HUES48 (cell line): ENCODE measurements around the gene ULBP2.
"Not testable (repeated sequence)": the region's sequence is repeated elsewhere in the genome, so short reads cannot be mapped to it uniquely, and the experiment has no call there.

Experiments
- H3K27ac ChIP-seq: one replicate; pipeline ENCODE4 v1.7.0; 2013; ENCODE audit warnings: low read depth, low read length, inconsistent platforms
- H3K27me3 ChIP-seq: 2 replicates; pipeline ENCODE4 v1.6.1; 2013; ENCODE audit warnings: mild to moderate bottlenecking, low read length; ENCODE audit not compliant: control insufficient read depth, insufficient read depth
- H3K36me3 ChIP-seq: 2 replicates; pipeline ENCODE4 v1.6.1; 2013; ENCODE audit warnings: low read length; ENCODE audit not compliant: control insufficient read depth, insufficient read depth
- H3K4me1 ChIP-seq: 2 replicates; pipeline ENCODE4 v1.6.1; 2013; ENCODE audit warnings: mild to moderate bottlenecking, low read length; ENCODE audit not compliant: control insufficient read depth, insufficient read depth
- H3K4me3 ChIP-seq: 2 replicates; pipeline ENCODE4 v1.5.1; 2013; ENCODE audit warnings: mild to moderate bottlenecking, low read depth, low read length
- H3K9ac ChIP-seq: 2 replicates; pipeline ENCODE4 v1.6.1; 2013; ENCODE audit warnings: mild to moderate bottlenecking, low read depth, low read length, moderate library complexity
- H3K9me3 ChIP-seq: 2 replicates; pipeline ENCODE4 v1.6.1; 2013; ENCODE audit warnings: low read length; ENCODE audit not compliant: control insufficient read depth, insufficient read depth

ULBP2 gene

GRCh38 chr6:149933036-149933435, 8.8 kb upstream of the ULBP2 start:
- Histone ChIP-seq H3K4me3 (no peak overlapping the region), H3K27ac (no peak overlapping the region), H3K9me3 (no peaks in the 10 kb centered on the region), H3K27me3 (peaks cover 76% of the 10 kb centered on the region), H3K4me1 (no peaks in the 10 kb centered on the region), H3K36me3 (no peaks in the 10 kb centered on the region), H3K9ac (no peak overlapping the region)

- Histone ChIP-seq H3K9me3 (no peaks in the 10 kb centered on the region), H3K27me3 (peaks cover 80% of the 10 kb centered on the region), H3K9ac (no peak overlapping the region), H3K4me3 (no peak overlapping the region), H3K27ac (no peak overlapping the region), H3K4me1 (peaks cover 3% of the 10 kb centered on the region; the same call in 1 of the 2 replicates), H3K36me3 (no peaks in the 10 kb centered on the region)
These were observed 8.4 kb upstream of the ULBP2 start for GRCh38 chr6:149933461-149933860.

- Histone ChIP-seq H3K27me3 (peaks cover 85% of the 10 kb centered on the region), H3K4me1 (peaks cover 7% of the 10 kb centered on the region; the same call in 1 of the 2 replicates), H3K9ac (no peak overlapping the region), H3K9me3 (no peaks in the 10 kb centered on the region), H3K36me3 (no peaks in the 10 kb centered on the region), H3K27ac (no peak overlapping the region), H3K4me3 (no peak overlapping the region)
These were observed 7.3 kb upstream of the ULBP2 start for GRCh38 chr6:149934249-149935156.

GRCh38 chr6:149935246-149935645, 6.6 kb upstream of the ULBP2 start:
- Histone ChIP-seq H3K27ac (no peak overlapping the region), H3K4me3 (no peak overlapping the region), H3K9ac (no peak overlapping the region), H3K9me3 (no peaks in the 10 kb centered on the region), H3K4me1 (peaks cover 7% of the 10 kb centered on the region; the same call in 1 of the 2 replicates), H3K27me3 (peaks cover 86% of the 10 kb centered on the region), H3K36me3 (no peaks in the 10 kb centered on the region)

GRCh38 chr6:149935668-149936067, 6.1 kb upstream of the ULBP2 start:
- no peak overlapping the region for H3K4me3 ChIP-seq
- H3K4me1 ChIP-seq = peaks cover 7% of the 10 kb centered on the region; the same call in 1 of the 2 replicates
- no peak overlapping the region for H3K27ac ChIP-seq
- H3K36me3 ChIP-seq = no peaks in the 10 kb centered on the region
- H3K9me3 ChIP-seq = no peaks in the 10 kb centered on the region
- no peak overlapping the region for H3K9ac ChIP-seq
- peaks cover 86% of the 10 kb centered on the region for H3K27me3 ChIP-seq

GRCh38 chr6:149936743-149937142, 5.1 kb upstream of the ULBP2 start:
- Histone ChIP-seq H3K27ac (no peak overlapping the region), H3K9me3 (no peaks in the 10 kb centered on the region), H3K4me1 (peaks cover 7% of the 10 kb centered on the region; the same call in 1 of the 2 replicates), H3K36me3 (no peaks in the 10 kb centered on the region), H3K4me3 (no peak overlapping the region), H3K9ac (no peak overlapping the region), H3K27me3 (peaks cover 86% of the 10 kb centered on the region)

GRCh38 chr6:149938013-149938570, 3.7 kb upstream of the ULBP2 start:
- H3K9ac ChIP-seq, H3K27ac ChIP-seq, H3K36me3 ChIP-seq, H3K4me1 ChIP-seq, H3K9me3 ChIP-seq: not testable (repeated sequence)
- Histone ChIP-seq H3K4me3 (peak overlapping the region; percentile 46), H3K27me3 (peaks cover 95% of the 10 kb centered on the region)

GRCh38 chr6:149938571-149939355, 3.1 kb upstream of the ULBP2 start:
- H3K36me3 ChIP-seq = no peaks in the 10 kb centered on the region
- peak overlapping the region; percentile 46 for H3K4me3 ChIP-seq
- no peak overlapping the region for H3K9ac ChIP-seq
- no peaks in the 10 kb centered on the region for H3K9me3 ChIP-seq
- no peak overlapping the region for H3K27ac ChIP-seq
- peaks cover 7% of the 10 kb centered on the region; the same call in 1 of the 2 replicates for H3K4me1 ChIP-seq
- peaks cover 95% of the 10 kb centered on the region for H3K27me3 ChIP-seq

GRCh38 chr6:149939356-149939648, 2.5 kb upstream of the ULBP2 start:
- Histone ChIP-seq H3K9me3 (no peaks in the 10 kb centered on the region), H3K27ac (no peak overlapping the region), H3K9ac (no peak overlapping the region), H3K27me3 (peaks cover 99% of the 10 kb centered on the region), H3K4me3 (no peak overlapping the region), H3K4me1 (peaks cover 7% of the 10 kb centered on the region; the same call in 1 of the 2 replicates), H3K36me3 (no peaks in the 10 kb centered on the region)

- Histone ChIP-seq H3K9ac (no peak overlapping the region), H3K4me3 (no peak overlapping the region), H3K27me3 (peaks cover 91% of the 10 kb centered on the region), H3K27ac (no peak overlapping the region), H3K9me3 (no peaks in the 10 kb centered on the region), H3K4me1 (peaks cover 7% of the 10 kb centered on the region; the same call in 1 of the 2 replicates), H3K36me3 (no peaks in the 10 kb centered on the region)
These were observed 1.7 kb upstream of the ULBP2 start for GRCh38 chr6:149939909-149940671.
